Small intestine (tissue), 7 donors: Measurements from ENCODE around the gene C3orf22. TPM values are rescaled to one million over a fixed set of nuclear protein-coding genes. Genes with fewer than 3 reads are reported as not detected.

Source experiments
- DNase-seq, 2 donors: peaks; one replicate each; pipeline versions ENCODE4 v3.0.0 to v3.0.0-alpha.2; 2013
- FAIRE-seq: peaks from 2 replicates; lab custom pipeline; 2012; peaks lifted over from hg19 to GRCh38; lab: Jason Lieb, UNC
- H3K27ac ChIP-seq, 3 donors: one replicate each; pipeline ENCODE4 v1.5.1; 2013; ENCODE audit warnings: low read length in 2 of 3, mild to moderate bottlenecking in 2 of 3, control low read depth in 1 of 3, inconsistent platforms in 1 of 3, low read depth in 1 of 3, moderate library complexity in 1 of 3
- H3K27me3 ChIP-seq, 3 donors: one replicate each; pipeline ENCODE4 v1.6.1; 2013; ENCODE audit warnings: low read length in 3 of 3, inconsistent platforms in 1 of 3; ENCODE audit not compliant: control insufficient read depth in 3 of 3, insufficient read depth in 3 of 3
- H3K36me3 ChIP-seq, 3 donors: one replicate each; pipeline ENCODE4 v1.6.1; 2013; ENCODE audit warnings: low read length in 3 of 3, inconsistent platforms in 1 of 3, low read depth in 1 of 3, mild to moderate bottlenecking in 1 of 3, moderate library complexity in 1 of 3; ENCODE audit not compliant: control insufficient read depth in 3 of 3, insufficient read depth in 2 of 3
- H3K4me1 ChIP-seq, 3 donors: one replicate each; pipeline ENCODE4 v1.6.1; 2013; ENCODE audit warnings: low read length in 2 of 3, inconsistent platforms in 1 of 3, low read depth in 1 of 3, mild to moderate bottlenecking in 1 of 3, moderate library complexity in 1 of 3; ENCODE audit not compliant: control insufficient read depth in 3 of 3, insufficient read depth in 2 of 3
- H3K4me3 ChIP-seq, 3 donors: one replicate each; pipeline ENCODE4 v1.5.1; 2013; ENCODE audit warnings: low read length in 3 of 3, control low read depth in 1 of 3, inconsistent platforms in 1 of 3, low read depth in 1 of 3, mild to moderate bottlenecking in 1 of 3, moderate library complexity in 1 of 3
- H3K9me3 ChIP-seq, 2 donors: one replicate each; pipeline ENCODE4 v1.6.1; 2013; ENCODE audit warnings: low read depth in 1 of 2, low read length in 1 of 2; ENCODE audit not compliant: control insufficient read depth in 2 of 2, insufficient read depth in 1 of 2
- WGBS, 3 donors: extraction: QIAGEN DNeasy Blood & Tissue Kit; methylation state at CpG; one replicate each; pipeline ENCODE4 v1.1.7; 2013; 5-methylcytosine and 5-hydroxymethylcytosine counted together
- polyA plus RNA-seq, 4 donors: library from polyadenylated mRNA; stranded (reverse) in 3 of 4; unstranded in 1 of 4; fragments of 200-250 nt in 3 of 4; fragments of 120-200 nt in 1 of 4; gene quantifications; one replicate each; pipeline versions ENCODE4 v1.2.1 to v1.2.3, GENCODE V29; 2013
- donor health status: healthy with polysubstance abuse.
- donor health status: control.
- donor health status: control.
- donor health status: Bipolar disorder and iron deficiency.
- donor health status: healthy.

C3orf22 gene
- polyA plus RNA-seq, 4 donors: 0.78 TPM; not detected in 3

GRCh38 chr3:126542340-126543241, 16.1 kb downstream of the C3orf22 start:
- FAIRE-seq (no peak), DNase-seq (no peak)
- 83 to 96% (median 95%) methylated on average over 54 to 57 of the region's 57 CpGs for WGBS, 3 donors
- H3K27me3 ChIP-seq: no peaks in the 10 kb centered on the region
- H3K4me1 ChIP-seq: no peaks in the 10 kb centered on the region
- no peak overlapping the region for H3K27ac ChIP-seq
- H3K4me3 ChIP-seq: no peak overlapping the region
- no peaks in the 10 kb centered on the region for H3K9me3 ChIP-seq
- H3K36me3 ChIP-seq: peaks cover 0 to 52% (median 0%) of the 10 kb centered on the region in 3 donors

GRCh38 chr3:126541628-126542339, 16.9 kb downstream of the C3orf22 start:
- H3K9me3 ChIP-seq: no peaks in the 10 kb centered on the region
- no peak for DNase-seq
- H3K4me3 ChIP-seq: no peak overlapping the region
- peaks cover 0 to 60% (median 0%) of the 10 kb centered on the region in 3 donors for H3K36me3 ChIP-seq
- H3K27ac ChIP-seq: no peak overlapping the region
- WGBS, 3 donors: 73 to 91% (median 88%) methylated on average over 101 of the region's 101 CpGs
- no peak for FAIRE-seq
- no peaks in the 10 kb centered on the region for H3K4me1 ChIP-seq
- H3K27me3 ChIP-seq: no peaks in the 10 kb centered on the region

- FAIRE-seq (no peak), DNase-seq (no peak)
- Histone ChIP-seq H3K27ac (no peak overlapping the region), H3K4me1 (no peaks in the 10 kb centered on the region), H3K36me3 (peaks cover 0 to 67% (median 0%) of the 10 kb centered on the region in 3 donors), H3K4me3 (no peak overlapping the region), H3K27me3 (no peaks in the 10 kb centered on the region), H3K9me3 (no peaks in the 10 kb centered on the region)
- 69 to 78% (median 75%) methylated on average over 24 of the region's 24 CpGs for WGBS, 3 donors
Measured at GRCh38 chr3:126540951-126541627, 17.6 kb downstream of the C3orf22 start.

GRCh38 chr3:126540342-126540849, 18.3 kb downstream of the C3orf22 start:
- FAIRE-seq: no peak

GRCh38 chr3:126539558-126540250, 19.0 kb downstream of the C3orf22 start:
- no peak overlapping the region for H3K4me3 ChIP-seq
- peaks cover 0 to 4% (median 0%) of the 10 kb centered on the region in 3 donors for H3K27me3 ChIP-seq
- FAIRE-seq (no peak), DNase-seq (no peak)
- WGBS, 3 donors: 94 to 96% (median 96%) methylated on average over 10 of the region's 10 CpGs
- no peaks in the 10 kb centered on the region for H3K4me1 ChIP-seq
- H3K9me3 ChIP-seq: no peaks in the 10 kb centered on the region
- peaks cover 0 to 80% (median 0%) of the 10 kb centered on the region in 3 donors for H3K36me3 ChIP-seq
- H3K27ac ChIP-seq: no peak overlapping the region

More at GRCh38 chr3:126540342-126540849, 18.3 kb downstream of the C3orf22 start:
- Histone ChIP-seq H3K4me3 (no peak overlapping the region), H3K27me3 (no peaks in the 10 kb centered on the region), H3K9me3 (no peaks in the 10 kb centered on the region), H3K36me3 (peaks cover 0 to 74% (median 0%) of the 10 kb centered on the region in 3 donors), H3K4me1 (no peaks in the 10 kb centered on the region), H3K27ac (no peak overlapping the region)
- 45 to 58% (median 51%) methylated on average over 9 of the region's 9 CpGs for WGBS, 3 donors
- no peak for DNase-seq

GRCh38 chr3:126538966-126539365, 19.8 kb downstream of the C3orf22 start:
- FAIRE-seq (no peak), DNase-seq (no peak)
- Histone ChIP-seq H3K9me3 (no peaks in the 10 kb centered on the region), H3K27ac (no peak overlapping the region), H3K4me1 (no peaks in the 10 kb centered on the region), H3K4me3 (no peak overlapping the region), H3K36me3 (peaks cover 0 to 77% (median 0%) of the 10 kb centered on the region in 3 donors), H3K27me3 (peaks cover 0 to 4% (median 0%) of the 10 kb centered on the region in 3 donors)
- WGBS, 3 donors: 49 to 66% (median 54%) methylated on average over 5 of the region's 5 CpGs

GRCh38 chr3:126538316-126538715, 20.4 kb downstream of the C3orf22 start:
- Histone ChIP-seq H3K36me3 (peaks cover 0 to 72% (median 0%) of the 10 kb centered on the region in 3 donors), H3K4me3 (no peak overlapping the region), H3K4me1 (no peaks in the 10 kb centered on the region), H3K27ac (no peak overlapping the region), H3K9me3 (no peaks in the 10 kb centered on the region), H3K27me3 (peaks cover 0 to 4% (median 0%) of the 10 kb centered on the region in 3 donors)
- 79 to 81% (median 80%) methylated on average over 9 of the region's 9 CpGs for WGBS, 3 donors
- FAIRE-seq (no peak), DNase-seq (no peak)
